GM11168 (cell line): ENCODE data around the gene DHRSX.
"Not testable (repeated sequence)": the region's sequence is repeated elsewhere in the genome, so short reads cannot be mapped to it uniquely, and the experiment has no call there.

Experiments
- in situ Hi-C: fragments of 300-500 bp; cut with MboI; formaldehyde crosslinking; loops from one replicate; pipeline ENCODE4 v1.12.0; 2022; ENCODE audit warnings: low sequenced_read_pairs; ENCODE audit not compliant: unreplicated experiment

DHRSX gene

DNA sequence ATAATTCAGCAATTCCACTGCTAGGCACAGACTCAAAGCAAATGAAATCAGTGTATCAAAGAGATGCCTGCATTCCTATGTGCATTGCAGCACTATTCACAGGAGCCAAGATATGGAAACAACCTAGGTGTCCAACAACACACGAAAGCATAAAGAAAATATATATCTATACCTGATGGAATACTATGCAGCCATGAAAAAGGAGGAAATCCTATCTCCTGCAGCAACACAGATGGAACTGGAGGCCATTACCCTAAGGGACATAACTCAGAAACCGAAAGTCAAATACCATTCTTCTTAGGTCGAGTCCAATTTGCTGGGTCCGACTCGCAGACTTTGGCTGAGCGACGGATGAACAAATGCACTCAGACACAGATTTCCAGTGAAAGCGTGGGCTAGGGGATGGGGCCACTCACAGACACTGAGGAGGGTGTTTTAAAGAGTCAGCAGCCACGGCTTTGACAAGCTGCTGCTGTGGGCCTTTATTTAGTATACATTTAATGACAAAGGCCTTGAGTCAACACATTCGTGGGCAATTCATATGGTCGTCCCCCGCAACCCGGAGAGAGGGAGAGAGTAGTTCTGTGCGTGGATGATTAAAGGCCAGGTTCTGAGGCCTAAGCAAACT lies 93.8 kb downstream of the DHRSX start:
- in situ Hi-C loops: no loop called here

DNA sequence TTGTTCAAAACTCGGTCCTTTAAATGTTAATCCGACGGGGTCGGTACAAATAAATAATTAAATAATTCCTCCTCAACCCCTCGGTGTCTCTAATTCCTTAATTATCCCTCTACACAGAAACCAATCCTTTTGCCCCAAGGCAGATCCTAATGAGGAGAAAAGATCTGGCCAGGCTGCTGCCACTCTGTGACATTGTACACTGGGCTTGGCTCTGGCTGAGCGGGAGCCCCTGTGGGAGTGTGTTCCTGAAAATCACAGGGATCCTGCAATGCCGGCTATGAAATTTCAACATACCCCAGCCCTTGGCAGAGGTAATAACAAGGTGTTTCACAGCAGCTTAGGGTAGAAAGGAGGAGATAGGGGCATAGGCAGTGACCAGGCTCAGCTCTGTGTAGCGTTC lies 96.0 kb downstream of the DHRSX start:
- in situ Hi-C loops: no loop called here

DNA sequence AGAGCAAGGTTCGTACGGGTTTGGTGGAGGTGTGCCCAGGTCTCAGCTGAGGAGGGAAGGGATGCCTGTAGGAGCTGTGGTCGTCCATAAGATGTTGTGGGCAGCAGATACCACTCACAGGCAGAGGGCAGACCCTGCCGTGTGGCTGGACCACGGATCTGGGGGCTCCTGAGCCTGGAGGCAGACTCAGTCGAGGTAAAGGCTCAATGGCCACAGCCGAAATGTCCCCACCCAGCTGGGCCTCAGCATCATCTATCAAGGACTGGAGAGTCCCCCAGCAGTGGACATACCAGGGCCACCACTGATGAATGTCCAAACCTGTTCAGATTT lies 98.5 kb downstream of the DHRSX start:
- in situ Hi-C loops: no loop called here

DNA sequence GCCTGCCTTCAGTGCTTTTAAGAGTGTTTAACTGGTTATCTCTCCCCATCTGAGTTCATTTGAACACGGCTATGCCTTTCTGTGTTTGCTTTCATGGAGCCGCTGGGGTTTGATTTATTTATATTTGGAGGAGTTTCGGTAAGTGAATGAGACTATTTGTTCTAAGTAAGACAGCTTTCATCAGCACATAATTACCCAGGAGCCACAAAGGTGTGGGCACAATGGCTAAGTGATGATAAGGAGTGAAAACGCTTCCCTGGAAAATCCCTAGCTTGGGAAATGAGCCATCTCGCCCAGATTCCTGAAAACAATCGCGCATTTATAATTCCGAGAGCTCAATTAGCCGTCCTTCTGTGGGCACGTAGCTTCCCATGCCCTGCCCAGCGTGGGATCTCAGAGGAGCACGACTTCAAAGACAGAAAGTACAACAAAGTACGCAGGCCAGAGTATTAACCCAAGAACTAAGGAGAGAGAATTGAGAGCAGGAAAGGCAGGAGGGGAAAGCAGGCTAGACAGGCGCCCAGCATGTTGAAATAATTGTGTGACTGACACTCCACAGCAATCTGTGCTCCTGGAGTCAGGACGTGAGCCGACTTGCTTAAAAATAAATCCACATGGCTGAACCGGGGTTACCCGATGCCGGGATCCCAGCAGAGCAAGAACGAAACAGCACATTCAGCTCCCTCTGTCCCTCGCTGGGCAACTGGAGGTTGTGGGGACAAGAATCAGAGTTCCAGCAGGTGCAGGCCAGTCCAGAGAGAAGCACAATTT lies 99.0 kb downstream of the DHRSX start:
- in situ Hi-C loops: no loop called here

DNA sequence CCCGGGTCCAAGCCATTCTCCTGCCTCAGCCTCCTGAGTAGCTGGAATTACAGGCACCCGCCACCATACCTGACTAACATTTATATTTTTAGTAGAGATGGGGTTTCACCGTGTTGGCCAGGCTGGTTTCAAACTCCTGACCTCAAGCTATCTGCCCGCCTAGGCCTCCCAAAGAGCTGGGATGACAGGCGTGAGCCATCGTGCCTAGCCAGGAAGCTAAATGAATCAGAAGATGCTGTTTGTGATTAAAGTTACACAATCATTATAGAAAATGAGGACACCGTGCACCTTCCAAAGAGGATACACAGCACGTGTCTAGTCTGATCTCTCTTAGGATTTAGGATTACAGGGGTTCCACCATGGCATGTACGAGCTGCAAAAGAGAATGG lies 99.6 kb downstream of the DHRSX start:
- in situ Hi-C loops: no loop called here

DNA sequence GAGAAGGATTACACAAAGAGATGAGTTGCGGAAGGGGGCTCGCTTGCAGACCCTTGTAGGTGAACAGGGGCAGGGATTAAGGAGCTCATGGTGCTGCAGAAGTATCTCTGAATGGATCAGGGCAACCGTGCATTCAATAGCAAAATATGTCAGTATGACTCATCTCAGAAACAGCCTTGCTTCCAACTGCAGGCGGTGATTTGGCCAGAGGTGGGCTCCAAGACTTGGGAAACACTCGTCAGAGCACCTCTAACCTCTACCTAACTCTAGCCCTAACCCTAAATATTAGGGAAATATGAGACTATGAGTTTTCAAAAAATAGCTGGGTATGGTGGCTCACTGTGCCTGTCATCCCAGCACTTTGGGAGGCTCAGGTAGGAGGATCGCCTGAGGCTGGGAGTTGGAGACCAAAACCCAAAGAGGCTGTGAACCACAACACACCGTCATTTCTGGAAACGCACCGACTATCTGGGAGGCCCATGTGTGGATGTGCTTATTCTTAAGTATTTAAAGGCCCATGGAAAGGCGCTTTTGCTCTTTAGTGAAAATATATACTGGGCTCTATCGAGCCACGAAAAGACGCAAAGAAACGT lies 102.6 kb downstream of the DHRSX start:
- in situ Hi-C loops: no loop called here

DNA sequence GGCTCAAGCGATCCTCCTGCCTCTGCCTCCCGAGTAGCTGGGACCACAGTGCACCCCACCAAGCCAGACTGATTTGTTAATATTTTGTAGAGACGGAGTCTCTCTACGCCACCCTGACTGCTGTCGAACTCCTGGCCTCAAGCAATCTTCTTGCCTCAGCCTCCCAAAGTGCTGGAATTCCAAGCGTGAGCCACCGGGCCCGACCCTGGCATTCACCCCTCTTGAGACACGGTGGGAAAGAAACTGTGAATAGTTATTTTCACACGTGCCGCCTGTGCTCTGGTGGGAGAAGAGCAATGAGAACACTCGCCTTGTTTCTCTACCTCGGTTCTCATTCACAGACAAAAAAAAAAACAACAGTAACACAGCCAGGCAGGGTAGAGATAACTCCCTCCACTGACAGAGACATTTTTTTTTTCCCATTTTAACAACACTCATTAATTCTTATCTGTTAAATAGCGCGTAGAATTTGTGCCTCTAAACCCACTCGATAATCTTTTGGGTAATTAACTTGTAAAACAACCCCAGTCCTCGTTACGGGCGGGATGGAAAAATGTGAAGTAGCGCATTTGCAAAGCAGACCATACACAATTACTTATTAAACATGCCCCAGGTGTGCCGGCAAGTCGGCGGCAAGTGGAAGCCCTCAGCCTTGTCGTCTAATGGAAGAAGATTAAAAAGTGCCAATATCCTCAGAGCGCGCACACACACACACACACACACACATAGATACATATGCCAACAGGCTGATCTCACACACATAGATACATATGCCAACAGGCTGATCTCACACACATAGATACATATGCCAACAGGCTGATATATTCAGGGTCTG lies 103.3 kb downstream of the DHRSX start:
- in situ Hi-C loops: no loop called here

DNA sequence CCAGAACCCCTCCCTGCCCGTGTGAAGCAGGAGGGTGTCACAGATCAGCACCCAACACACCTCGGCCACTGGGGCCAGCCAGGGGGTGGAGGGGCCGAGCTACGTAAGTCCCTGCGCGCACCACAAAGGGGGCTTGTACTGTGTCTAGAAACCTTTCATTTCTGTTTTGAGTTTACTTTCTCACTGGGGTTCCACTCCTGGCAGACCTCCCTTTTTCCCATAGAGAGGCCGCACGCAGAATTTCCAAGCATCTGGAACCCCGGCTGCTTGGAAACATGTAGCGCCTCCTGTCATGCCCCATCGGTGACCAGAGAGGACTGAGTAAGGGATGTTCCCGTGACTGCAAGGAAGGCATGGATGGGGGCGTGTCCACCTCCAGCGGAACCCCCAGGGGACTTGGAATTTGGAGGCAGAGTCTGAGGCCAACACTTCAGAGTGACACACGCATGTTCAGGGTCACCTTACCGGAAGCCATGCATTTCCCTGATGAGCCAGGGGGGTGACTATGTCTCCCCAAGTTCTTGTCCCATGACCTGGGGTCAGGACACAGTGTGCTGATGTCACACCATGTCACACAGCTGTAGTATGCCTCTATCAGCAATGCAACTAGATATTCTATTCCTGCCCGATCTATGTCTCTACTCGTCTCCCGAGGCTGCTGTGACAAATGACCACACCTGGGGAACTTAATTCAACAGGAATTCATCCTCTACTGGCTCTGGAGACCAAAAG lies 105.3 kb downstream of the DHRSX start:
- in situ Hi-C loops: no loop called here

DNA sequence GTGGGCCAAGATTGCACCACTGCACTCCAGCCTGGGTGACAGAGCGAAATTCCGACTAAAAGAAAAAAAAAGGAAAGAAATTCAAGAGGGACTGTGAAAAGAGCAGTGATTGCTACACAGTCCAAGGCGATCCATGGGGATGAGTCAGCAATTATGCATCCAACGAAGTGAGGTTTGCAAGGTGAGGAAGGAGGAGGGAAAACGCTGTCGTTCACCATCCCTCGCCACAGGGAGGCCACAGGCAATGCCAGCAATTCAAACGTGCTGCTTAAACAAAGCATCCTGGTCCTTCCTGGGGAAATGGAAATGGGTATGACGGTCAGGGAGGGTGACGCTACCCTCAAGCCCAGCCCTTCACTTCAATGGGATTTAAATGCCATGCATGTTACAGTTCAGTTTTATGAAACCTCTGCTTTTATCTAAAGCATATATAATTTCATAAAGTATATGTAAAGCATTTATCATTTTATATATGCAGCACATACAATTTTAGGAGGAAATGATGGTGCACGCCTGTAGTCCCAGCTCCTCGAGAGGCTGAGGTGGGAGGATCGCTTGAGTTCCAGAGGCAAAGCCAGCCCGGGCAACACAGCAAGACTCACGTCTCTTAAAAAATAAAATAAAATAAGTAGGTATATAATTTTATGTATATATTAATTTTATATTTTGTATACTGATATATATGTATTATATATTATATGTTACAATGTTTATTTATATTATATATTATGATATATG lies 108.7 kb downstream of the DHRSX start:
- in situ Hi-C loops: no loop called here

DNA sequence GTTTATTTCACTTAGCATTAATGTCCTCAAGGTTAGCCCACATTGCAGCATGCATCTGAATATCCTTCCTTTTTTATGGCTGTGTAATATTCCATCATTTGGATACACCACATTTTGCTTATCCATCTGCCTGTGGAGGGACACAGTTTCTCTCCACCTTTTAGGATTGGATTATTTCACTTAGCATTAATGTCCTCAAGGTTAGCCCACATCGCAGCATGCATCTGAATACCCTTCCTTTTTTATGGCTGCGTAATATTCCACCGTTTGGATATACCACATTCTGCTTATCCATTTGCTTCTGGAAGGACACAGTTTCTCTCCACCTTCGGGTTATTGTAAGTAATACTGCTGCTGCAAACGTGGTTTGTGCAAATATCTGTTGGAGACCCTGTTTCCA lies 110.0 kb downstream of the DHRSX start:
- in situ Hi-C loops: no loop called here

DNA sequence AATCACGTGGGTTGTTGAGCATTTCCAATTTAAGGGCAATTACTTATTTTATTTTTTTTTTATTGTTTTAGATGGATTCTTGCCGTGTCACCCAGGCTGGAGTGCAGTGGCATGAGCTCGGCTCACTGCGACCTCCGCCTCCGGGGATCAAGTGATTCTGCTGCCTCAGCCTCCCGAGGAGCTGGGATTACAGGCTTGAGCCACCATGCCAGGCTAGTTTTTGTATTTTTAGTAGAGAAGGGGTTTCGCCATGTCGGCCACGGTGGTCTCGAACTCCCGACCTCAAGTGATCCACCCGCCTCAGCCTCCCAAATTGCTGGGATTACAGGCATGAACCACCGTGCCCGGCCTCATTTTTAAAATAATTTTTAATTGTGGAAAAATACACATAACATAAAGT lies 111.0 kb downstream of the DHRSX start:
- in situ Hi-C loops: not testable (repeated sequence)

DNA sequence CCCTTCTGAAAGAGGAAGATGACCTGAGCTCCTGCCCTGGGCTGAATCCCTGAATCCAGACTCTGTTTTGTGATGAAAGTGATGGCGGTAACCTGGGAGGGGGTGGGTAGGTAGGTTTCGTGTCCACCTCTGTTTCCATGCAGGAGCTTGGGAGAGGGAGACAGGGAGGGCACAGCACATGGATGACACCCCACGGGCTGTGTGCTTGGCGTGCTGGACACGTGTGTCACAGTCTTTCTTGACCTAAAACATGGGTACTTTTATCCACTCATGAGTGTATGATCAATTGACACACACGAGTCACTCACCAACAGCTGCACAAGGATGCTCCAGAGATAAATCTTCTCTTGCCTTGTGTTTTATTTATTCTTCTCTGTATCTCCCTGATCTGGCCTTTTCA lies 111.5 kb downstream of the DHRSX start:
- in situ Hi-C loops: no loop called here

DNA sequence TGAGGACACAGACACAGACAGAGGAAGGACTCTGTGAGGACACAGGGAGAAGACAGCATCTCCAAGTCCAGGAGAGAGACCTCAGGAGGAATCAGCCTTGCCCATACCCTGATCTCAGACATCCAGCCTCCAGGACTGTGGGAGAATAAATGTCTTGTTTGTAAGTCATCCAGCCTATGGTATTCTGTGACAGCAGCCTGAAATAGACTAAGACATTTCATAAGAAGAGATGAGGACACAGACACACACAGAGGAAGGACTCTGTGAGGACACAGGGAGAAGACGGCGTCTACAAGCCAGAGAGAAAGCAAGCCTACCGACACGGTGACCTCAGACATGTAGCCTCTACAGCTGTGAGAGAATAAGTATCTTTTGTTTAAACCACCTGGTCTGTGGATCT lies 112.1 kb downstream of the DHRSX start:
- in situ Hi-C loops: no loop called here

DNA sequence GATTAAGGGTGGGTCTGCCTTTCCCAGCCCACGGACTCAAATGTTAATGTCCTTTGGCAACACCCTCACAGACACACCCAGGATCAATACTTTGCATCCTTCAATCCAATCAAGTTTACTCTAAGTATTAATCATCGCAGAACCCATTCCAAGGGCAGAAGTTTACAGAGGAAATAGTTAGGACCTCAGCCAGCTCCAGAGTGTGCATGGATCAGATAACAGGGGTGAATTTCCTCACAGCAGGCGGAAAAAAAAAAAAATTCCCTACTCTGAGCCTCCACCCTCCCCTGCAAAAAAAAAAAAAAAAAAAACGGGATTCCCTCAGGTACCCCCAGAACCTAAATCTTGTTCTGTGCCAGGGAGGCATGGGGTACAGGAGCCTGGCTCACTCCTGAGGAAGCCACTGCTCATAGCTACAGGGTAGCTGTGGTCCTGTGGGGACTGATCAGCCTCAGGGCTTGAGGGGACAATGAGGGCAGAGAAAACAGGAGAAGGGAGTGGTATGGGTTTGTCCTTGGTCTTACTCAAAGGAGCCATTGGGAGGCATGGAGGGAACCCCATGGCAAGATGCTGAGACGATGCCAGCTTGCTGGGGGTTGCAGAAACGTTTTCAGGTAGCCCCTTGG lies 113.0 kb downstream of the DHRSX start:
- in situ Hi-C loops: no loop called here

DNA sequence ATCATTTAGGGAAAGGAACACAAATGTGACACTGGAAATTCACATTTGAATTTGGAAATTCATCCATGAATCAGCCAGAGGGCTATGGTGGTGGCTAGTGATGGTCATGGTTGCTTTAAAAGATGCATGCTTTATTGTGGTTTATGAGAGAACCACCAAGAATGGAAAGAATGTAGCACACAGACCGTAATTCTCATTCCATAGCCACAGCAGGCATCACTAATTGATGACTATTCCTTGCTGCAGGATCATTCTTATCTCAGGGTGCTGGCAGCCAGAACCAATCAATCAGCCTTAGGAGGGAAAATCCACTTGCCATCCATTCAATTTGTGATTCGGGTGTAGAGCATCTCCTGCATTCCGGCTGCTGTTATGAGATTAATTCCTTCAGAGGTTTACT lies 115.6 kb downstream of the DHRSX start:
- in situ Hi-C loops: no loop called here

DNA sequence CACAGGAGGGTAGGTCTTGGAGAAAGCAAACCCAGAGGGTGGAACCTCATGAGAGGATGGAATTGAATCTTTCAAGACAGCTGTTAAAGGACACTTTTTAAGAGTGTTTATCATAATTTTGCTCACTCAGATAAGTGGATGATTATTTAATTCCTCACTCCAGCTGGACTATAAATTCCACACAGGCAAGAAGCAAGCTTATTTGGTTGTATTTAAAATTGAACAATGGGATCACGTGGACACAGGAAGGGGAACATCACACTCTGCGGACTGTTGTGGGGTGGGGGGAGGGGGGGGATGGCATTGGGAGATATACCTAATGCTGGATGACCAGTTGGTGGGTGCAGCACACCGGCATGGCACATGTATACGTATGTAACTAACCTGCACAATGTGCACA lies 116.3 kb downstream of the DHRSX start:
- in situ Hi-C loops: no loop called here

DNA sequence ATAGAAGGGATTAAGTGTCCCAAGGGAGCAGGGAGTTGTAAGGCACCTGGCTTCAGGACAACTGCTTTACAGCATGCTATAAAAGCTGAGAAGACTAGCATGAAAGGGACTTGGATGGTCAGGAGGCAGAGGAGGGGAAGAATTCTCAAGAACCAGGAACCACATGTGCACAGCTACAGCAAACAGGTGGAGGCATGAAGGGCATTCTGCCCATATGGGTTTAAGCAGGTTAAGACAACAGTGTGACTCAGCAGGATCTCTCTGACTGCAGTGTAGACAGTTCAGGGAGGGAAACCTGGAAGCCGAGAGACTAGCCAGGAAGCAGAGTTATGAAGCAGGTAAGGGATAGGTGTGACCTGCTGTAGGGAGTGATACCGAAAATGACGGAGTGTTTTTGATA lies 117.0 kb downstream of the DHRSX start:
- in situ Hi-C loops: no loop called here

DNA sequence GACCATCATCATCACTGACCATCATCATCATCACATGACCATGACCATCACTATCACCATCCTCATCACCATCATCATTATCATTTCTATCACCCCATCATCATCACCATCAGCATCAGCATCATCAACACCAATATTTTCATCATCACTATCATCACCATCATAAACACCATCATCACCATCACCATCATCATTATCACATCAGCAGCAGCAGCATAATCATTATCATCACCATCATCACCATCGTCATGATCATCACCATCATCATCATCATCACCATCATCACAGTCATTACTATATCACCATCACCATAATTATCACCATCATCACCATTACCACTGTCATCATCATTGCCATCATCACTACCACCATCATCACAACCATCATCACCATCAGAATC lies 117.6 kb downstream of the DHRSX start:
- in situ Hi-C loops: no loop called here

DNA sequence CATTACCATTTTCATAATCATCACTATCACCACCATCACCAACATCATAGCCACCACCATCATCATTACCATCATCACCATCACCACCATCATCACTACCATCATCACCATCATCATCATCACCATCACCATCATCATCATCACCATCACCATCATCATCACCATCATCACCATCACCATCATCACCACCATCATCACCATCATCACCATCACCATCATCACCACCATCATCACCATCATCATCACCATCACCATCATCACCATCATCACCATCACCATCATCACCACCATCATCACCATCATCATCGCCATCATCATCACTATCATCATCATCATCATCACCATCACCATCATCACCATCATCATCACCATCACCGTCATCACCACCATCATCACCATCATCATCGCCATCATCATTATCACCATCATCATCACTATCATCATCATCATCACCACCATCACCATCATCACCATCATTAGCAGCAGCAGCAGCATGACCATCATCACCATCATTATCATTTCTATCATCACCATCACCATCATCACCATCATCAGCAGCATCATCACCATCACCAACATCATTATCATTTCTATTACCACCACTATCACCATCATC lies 118.2 kb downstream of the DHRSX start:
- in situ Hi-C loops: not testable (repeated sequence)
